ENCODE results near the gene SRSF7.

DNA sequence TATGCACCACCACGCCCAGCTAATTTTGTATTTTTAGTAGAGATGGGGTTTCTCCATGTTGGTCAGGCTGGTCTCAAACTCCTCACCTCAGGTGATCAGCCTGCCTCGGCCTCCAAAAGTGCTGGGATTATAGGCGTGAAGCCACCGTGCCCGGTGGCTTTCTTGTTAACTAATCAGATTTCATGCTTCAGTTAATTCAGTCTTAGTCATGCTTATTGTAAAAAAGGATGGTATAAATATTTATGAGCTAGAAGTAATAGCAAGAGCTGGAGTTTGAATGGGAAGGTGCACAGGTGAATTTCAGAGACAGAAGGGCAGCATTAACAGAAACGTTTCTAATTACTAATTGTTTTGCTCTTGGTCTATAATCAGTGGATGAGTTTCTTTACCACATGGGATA lies 37.1 kb upstream of the SRSF7 start:
- TF ChIP-seq, protein P1, sequence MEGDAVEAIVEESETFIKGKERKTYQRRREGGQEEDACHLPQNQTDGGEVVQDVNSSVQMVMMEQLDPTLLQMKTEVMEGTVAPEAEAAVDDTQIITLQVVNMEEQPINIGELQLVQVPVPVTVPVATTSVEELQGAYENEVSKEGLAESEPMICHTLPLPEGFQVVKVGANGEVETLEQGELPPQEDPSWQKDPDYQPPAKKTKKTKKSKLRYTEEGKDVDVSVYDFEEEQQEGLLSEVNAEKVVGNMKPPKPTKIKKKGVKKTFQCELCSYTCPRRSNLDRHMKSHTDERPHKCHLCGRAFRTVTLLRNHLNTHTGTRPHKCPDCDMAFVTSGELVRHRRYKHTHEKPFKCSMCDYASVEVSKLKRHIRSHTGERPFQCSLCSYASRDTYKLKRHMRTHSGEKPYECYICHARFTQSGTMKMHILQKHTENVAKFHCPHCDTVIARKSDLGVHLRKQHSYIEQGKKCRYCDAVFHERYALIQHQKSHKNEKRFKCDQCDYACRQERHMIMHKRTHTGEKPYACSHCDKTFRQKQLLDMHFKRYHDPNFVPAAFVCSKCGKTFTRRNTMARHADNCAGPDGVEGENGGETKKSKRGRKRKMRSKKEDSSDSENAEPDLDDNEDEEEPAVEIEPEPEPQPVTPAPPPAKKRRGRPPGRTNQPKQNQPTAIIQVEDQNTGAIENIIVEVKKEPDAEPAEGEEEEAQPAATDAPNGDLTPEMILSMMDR (IDR thresholded peaks at IDR 0.05; ENCODE audit: extremely low read depth in 1 of 2, insufficient read depth in 1 of 2, low read depth in 1 of 2, low read length in 2 of 2) = no peak
- TF ChIP-seq EZH2 (IDR thresholded peaks at IDR 0.05; ENCODE audit: borderline replicate concordance, low read depth, low read length, severe bottlenecking) (no peak), POLR2A (IDR thresholded peaks at IDR 0.05; ENCODE audit: low read depth, low read length) (no peak), JUN (IDR thresholded peaks at IDR 0.05; ENCODE audit: borderline replicate concordance, insufficient read depth, insufficient read length, low read depth) (no peak), POLR2AphosphoS5 (IDR thresholded peaks at IDR 0.05; ENCODE audit: insufficient read depth, low read depth, low read length) (no peak), FOS (IDR thresholded peaks at IDR 0.05; ENCODE audit: borderline replicate concordance, insufficient read depth, low read length) (no peak), GATA2 (IDR thresholded peaks at IDR 0.05; ENCODE audit: insufficient read depth, insufficient read length, low read depth, low read length) (no peak)
- TF ChIP-seq, protein P2, sequence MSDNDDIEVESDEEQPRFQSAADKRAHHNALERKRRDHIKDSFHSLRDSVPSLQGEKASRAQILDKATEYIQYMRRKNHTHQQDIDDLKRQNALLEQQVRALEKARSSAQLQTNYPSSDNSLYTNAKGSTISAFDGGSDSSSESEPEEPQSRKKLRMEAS (IDR thresholded peaks at IDR 0.05; ENCODE audit: insufficient read depth, insufficient read length) = no peak

Measured in endothelial cell of umbilical vein (primary cell).